NCI-H2081 (cell line): Measurements from ENCODE around the gene CLIC5.

Experiments
- DNase-seq, 2 experiments: peaks; one replicate each; lab custom pipeline; 2025; lab: John Stamatoyannopoulos, UW

Gene CLIC5

DNA sequence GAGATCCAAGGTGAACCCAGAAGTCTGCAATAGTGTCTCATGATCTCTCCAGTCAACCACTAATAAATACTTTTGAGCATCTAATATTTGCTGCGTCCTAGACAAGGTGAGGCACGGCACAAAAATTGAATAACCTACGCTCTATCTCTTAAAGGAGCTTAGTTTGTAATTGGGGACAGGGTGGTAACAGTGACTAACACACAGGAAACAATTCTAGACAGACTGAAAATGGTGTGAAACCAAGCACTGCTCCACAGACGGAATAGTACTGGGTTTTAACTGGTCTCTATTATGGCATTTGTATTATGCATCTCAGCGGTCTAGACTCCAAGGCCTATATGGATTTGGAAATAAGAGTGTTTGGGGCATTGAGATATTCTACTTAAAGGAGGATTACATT is 120.1 kb downstream of the CLIC5 start:
- no peak for DNase-seq

DNA sequence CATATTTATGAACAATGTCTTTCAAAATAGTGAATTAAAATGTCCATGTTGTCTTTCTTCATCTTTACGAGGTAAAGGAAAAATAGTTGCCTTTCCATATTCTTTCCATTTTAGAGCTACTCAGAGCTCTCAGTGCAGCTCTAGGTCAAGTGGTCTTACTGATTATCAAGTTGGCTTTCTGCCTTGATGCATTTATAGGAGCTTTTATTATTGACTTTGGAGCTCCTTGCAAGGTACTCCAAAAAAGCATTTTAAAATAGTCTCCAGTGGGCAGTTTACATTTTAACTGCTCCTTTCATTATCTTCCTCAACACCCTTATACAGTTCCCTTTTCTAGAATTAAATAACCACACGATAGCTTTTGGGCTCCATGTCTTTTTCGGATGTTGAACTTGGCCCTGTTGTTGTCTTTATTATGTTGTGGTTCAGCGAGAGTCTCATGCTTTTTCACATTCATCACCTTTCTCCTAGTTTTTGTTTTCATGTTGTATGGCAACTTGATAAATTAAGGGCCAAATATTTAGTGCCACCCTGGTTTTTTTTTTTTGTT is 122.9 kb downstream of the CLIC5 start:
- DNase-seq, result no peak

DNA sequence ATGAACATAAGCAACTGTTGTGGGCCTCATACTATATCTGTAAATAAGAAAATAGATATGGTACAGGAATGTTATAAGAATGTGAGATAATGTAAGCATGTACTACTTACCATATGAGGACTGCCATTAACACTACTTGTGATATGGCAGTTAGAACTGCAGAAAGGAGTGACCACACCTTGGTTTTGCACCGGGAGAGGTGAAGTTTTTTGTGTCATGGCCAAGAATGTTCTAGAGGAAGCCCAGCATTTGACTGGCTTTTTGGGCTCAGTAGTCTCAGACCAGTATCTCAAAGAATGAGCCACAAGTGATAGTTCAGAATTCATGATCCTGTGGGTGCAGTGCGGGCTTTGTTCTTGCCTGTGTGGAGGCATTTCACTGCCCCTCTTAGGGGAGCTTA is 123.5 kb downstream of the CLIC5 start:
- no peak for DNase-seq

DNA sequence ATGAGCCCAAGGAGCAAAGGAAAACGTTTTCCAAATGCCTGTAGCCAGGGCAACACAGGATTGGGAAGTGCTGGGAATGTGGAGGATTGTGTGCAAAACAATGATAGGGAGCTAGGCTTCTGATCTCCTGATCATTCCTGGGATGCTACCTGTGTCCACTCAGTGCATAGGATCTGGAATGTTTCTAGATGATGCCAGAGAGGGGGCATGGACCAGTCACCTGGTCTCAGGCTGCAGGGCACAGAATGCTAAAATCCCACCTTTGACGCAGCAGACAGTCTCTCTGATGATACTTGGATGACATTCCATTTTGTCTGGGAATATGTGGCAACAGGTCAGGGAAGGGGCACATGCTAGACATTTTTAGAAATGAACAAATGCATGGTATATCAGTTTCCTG is 128.9 kb downstream of the CLIC5 start:
- no peak for DNase-seq

DNA sequence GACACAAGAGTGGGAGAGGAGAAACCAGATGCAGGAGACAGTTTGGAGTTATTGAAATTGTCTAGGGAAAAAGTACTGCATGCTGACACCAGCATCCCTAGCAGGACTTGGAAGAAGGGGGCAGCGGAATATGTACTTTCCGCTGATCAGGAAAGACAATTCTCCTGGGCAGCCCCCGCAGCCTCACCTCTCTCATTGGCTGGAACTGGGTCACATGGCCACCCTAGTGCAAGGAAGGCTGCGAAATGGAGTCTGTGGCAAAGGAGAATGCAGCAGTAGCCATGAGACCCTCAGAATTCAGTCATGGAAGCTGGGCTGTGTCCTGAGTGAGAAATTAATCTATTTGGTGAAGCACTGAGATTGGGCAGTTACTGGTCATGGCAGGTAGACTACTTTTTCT is 131.3 kb downstream of the CLIC5 start:
- DNase-seq, result no peak

DNA sequence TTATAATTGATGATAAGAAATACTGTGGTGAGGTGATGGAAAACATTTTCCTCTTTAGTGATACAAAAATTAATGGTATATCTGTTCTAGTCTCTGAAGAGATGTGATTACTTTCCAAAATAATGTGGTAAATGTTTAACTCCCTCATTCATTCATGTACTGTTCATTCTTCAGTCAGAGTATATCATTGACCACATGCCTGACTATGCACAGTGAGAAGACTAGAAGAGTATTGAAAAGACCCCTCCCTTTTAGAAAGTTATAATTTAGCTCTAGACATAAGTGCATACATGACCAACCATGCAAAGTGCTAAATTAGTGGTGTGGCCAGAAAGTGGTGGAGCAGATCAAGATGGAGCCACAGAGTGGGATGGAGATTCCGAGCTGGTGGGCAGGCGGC is 133.0 kb downstream of the CLIC5 start:
- DNase-seq, result no peak

DNA sequence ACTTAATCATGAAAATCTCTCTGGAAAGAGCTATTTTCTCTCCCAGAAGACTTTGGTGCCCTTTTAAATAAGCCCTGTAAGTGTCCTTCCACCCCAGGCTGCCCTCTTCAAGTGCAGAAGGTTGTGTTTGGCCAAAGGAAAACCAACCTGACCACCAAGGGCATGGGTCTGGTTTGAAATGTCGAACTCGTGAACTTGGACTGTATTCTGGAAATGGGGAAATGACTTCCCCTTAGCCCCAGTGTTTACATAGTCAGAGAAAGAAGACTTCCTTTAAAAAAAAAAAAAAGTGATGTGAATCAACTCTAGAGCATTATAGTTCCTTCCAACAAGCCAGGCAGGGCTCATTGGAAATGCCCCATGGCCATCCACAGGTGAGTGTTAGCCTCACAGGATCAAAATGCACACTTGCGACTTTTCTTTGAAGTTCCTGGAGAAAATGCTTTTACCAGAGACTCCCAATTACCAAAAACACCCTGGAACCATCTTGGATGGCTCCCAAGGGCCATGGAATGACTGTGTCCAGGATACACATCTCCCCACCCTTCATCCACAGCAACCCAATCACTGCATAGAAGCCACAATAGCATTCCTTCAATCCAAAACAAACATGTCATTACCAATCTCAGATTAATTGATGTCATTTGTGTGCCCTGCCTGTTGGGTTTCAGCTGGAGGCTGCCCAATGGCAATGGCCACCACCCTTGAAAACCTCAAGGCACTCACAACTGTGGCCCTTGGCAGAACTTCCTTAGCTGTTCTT is 133.8 kb downstream of the CLIC5 start:
- DNase-seq, result no peak

DNA sequence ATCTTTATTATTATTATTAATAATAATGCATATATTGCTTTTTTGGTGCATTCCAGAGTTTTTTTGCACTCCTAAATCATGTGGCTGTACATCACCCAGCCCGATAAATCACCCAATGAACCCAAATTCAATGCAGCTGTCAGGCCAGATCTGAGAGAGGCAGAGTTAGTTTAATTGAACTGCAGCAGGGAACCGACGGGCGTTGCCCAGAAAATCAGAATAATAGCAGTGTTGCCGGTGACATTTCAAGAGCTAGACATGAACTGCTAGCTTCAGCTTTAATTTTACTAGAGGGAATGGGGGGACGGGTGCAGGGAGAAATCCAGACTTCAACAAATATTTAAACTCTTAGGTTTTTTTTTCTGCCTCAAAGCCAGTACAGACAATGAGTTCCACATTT is 135.0 kb downstream of the CLIC5 start:
- DNase-seq, result no peak

DNA sequence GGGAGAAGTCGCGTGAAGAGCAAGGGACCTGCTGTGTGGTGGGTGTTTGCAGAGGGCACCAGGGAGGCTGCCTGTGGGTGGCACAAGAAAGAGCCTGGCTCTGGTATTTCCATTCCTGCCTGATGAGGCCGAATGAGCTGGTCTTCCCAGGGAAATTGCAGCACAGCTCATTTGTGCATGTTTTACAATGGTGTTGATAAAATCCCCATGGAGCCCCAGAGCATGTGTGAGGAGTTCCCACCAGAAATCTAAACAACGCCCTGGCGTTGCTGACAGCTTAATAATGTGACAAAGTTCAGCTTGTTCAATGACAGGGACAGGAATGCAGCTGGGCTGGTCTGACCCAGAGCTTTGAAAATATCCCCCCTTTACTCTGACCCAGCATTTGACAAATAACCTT is 135.5 kb downstream of the CLIC5 start:
- DNase-seq, result no peak

DNA sequence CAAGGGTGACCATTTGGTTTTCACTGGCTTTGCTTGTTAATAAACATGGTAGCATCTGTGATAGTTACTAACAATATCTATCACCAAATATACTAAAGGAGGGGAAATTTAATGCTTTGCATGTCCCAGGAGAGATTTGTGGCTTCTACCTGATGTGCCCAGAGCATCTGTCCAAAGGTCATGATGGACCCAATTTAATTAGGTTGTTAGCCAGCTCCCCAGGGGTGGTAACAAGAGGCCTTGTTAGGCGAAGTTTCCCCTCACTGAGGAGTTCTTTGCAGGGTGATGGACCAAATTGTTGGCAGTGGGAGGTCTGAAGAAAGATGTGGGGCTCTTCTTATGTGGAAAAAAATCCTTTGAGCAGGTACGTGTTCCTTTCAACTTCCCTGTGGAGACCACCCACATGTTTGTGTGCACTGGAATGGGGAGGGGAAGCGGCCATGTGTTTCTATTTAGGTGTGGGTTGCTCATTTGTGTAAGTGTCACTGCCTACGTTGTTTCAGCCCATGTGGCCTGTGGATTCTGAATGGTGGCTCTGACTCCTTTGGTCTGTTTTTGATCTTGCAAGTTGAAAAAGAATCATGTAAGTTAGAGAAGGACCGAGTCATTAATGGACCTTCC is 137.6 kb downstream of the CLIC5 start:
- DNase-seq, result no peak

DNA sequence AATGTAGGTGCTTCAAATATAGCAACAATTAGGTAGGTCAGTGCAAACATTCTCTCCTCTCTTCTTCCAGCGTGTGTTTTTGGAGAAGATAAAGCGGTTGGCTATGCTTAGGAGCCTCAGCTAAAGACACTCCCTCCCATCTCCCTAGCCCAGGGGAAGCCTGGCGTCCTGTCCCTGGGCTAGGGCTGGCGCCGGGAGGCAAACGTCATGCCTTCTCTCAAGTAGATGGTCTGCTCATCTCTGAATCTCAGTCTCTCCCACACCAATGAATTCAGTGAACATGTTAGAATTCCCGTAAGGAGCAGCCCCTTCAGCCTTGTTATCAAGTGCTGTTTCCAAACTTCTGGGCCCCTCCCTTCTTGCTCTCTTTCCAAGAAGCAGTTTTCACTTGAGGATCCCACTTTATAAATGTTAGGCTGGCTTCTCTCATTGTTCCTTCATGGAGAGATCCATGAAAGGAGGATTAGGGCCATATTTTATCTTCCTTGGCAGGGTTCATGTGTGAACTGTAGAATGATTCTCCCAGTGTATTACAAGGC is 142.8 kb downstream of the CLIC5 start:
- no peak for DNase-seq

DNA sequence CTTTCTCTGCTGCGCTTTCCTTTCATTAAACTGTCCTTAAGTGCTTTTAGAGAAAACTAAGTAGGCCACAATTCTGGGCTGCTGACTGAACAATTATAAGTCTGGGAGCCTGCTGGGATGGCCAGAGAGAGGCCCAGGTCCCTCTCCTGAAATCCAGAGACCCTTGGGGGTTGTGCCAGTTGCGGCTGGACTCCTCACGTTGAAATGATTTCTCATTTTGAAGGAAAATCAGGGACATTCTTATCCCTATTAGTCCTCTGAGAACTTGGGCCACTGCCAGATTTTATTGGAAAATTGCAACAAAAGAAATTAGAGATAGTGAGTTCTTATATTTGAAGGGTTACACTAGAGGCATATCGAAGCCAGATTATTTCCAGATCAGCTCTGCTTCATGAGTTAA is 145.1 kb downstream of the CLIC5 start:
- no peak for DNase-seq

DNA sequence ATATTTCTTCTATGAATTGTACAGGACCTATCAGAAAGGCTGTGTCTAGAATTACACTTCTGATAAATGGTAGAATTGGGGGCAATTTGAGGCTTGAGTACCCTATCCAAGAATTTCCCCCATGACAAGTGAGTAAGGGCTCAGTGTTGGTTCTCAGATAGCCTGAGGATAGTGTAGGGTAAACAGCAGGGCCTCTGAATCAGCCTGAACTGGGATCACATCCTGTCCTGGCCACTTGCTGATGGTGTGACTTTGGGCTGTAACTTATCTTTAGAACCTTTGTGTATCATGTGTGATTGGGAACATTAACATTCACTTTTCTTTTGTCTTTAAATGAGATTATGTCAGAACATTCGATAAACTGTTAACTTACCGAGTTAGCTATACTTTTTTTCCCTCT is 151.0 kb downstream of the CLIC5 start:
- no peak for DNase-seq

DNA sequence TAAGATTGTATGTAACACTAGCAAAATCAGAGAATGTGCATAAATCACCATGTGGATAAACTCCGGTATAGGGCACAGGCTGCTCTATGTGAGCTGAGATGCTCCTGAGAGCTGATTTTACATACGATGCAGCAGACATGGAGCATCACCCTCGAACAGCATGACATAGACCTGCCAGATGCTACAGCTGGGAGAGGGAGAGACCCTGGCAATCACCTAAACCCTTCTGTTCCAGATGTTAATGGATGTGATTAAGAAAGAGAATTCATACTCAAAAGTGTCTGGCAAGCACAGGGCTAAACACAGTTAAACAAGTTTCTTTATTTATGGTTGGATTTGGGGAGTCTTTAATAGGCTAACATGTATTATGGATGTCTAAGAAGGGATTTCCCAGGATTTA is 157.0 kb downstream of the CLIC5 start:
- no peak for DNase-seq

DNA sequence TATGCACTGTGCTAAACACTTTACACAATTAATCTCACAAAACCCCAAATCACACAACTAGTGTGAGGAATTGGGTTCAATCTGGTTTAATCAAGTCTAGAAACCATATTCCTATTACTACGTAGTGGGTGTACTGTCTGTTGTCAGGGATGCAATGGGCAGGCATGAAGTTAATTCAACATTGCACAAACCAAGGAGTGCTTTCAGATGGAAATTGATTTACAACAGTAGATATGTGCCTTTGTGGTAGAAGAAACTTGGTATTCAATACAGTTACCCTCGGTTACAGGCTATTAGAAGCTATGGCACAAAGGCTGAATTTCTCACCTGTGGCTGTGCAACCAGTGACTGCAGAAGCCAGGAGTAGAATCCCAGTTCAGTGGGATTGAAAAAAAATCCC is 157.8 kb downstream of the CLIC5 start:
- no peak for DNase-seq

DNA sequence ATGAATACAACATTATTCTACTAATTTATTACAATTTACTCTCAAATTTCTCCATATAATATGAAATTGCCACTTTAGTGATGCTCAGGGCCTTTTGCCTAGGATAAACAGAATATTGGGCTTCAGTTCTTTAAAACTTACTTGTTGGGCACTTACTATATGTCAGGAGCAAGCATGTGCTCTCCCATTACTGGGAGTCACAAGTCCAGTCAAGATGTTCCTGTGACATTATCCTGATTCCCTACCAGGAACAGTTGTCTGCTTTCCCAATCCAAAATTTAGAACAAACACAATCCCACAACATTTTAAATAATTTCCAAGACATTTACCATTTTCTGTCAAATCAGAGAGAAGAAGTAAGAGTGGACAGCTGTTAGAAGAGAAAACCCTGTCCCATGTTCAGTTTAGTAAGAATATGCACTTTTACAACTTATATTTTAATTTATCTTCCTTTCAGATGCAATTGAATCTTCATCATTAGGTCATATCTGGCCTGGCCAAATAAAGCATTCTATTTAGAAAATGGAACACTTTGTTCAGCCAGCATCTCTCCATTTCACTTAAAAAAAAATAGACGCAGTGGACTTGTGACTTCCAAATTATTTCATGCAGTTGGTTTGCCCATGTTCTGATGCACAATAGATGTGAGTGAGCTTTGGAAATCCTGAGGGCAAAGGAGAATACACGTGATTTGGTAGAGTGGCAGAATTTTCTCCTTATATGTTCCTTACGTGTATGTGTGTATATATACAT is 159.8 kb downstream of the CLIC5 start:
- no peak for DNase-seq

DNA sequence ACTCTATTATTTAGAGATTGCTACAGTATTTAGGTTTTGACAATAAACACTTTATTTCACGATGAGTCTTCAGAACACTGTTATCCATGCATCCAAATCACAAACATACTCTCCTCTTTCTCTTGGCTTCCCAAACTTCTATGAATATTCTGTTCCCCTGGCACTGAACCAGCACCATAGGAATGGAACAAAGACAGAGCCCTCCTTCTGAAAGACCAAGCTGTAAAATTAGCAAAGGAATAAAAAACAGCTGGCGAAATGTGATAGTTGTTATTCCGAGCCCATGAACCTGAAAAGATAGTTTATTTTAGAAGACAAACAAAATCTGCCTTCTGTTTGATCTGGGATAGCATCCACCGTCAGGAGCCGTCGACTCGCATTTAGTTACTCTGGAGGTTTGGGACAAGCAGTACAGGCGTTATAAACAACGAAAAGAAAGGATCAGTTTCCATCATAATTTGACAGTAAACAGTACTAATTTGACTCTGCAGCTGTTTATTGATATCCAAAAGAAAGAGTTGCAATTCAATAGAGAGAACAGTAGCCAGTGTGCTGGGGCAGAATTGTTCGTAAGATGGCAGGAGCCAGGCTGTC is 161.4 kb downstream of the CLIC5 start:
- peak in 1 of 2 experiments; percentile 13 for DNase-seq

DNA sequence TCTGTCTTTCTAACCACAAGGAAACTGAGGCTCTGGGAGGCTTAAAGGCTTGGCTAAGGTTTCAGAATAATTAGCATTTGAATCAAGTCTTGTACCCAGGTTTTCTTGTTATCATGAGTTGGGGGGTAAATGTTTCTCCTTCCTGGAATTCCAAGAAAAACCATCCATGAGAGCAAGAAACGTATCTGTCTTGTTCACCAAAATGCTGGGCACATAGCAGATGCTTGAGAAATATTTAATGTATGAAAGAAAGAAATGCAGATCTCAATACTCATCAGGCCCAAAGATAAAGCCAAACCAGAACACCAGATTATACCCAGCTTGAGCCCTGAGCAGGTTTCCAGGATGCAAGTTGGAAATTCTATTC is 164.6 kb downstream of the CLIC5 start:
- DNase-seq, result no peak

DNA sequence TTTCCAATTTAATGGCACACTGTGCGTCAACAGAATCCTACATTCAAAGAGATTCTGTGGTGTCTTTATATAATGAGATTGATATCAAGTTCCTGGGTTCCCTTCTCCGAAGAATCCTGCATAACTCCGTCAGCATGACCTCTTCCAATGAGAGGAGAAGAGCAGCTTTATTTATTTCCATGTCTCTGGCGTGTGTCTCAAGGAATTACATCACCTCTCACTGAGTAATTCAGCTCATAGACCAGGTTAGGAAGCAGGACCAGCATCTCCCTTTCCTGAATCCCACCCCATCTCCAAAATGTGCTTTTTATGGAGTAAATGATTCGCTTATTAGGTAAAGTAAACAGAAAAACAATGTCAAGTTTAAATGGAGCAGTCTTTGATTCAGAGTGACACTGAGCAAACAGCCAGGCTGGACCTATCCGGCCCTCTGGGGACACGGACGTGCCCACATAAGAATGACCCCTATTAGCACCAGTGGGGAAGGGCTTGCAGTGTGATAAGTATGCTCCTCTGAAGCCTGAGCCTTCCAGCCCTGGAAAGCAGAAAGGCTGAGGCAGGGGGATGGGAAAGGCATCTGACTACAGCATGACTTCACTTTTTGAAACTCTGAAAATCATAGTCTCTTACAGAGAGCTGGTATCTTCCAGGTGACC is 165.2 kb downstream of the CLIC5 start:
- DNase-seq, result no peak

DNA sequence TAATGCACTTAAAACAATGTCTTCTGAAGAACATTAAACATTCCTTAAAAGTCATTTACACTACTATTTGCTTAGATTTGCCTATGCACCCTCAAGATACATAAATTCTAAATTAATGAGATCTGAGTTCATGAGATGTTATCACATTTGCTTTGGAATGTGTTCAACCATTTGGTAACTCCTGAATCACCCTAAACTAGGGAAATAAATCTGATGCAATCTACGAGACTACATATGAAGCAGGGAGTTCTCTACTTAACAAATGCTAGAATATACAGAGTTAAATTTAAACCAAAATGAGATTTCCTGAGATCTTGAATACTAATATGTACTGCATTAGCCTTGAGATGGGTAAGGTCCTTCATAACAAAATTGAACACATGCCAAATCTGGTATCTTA is 170.1 kb downstream of the CLIC5 start:
- no peak for DNase-seq

DNA sequence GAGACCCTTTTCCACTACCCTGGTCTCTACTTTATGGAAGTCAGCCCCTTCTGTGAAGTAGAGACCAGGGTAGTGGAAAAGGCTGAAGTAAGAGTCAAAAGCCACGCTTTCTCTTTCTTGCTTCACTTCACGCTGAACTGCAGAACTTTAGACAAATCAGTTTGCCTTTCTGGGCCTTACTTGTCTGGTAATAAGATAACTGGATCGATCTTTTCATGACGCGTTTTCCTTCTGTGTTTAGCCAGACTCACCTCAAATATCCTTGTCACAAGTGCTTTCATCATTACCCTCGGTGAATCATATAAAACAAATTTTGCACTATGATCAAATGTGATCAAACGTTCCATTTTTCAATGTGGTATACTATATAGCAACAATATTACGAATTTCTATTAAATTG is 170.7 kb downstream of the CLIC5 start:
- no peak for DNase-seq
